Measurements from ENCODE around the gene TDRD9.

The TDRD9 gene

GRCh38 chr14:104003616-104004015 is 75.4 kb downstream of the TDRD9 start:
- DNase-seq (ENCODE audit: low spot score in 2 of 2), result no peak
- no peaks in the 10 kb centered on the region for H3K36me3 Mint-ChIP-seq
- peaks cover 9% of the 10 kb centered on the region for H3K27me3 Mint-ChIP-seq
- H3K27ac Mint-ChIP-seq, result no peak overlapping the region
- ATAC-seq (ENCODE audit: low read depth), result no peak
- peaks cover 2% of the 10 kb centered on the region for H3K4me1 Mint-ChIP-seq
- H3K4me3 Mint-ChIP-seq, result no peak overlapping the region
- no peaks in the 10 kb centered on the region for H3K9me3 Mint-ChIP-seq

- Mint-ChIP-seq H3K36me3 (no peaks in the 10 kb centered on the region), H3K27ac (no peak overlapping the region), H3K27me3 (peaks cover 8% of the 10 kb centered on the region), H3K9me3 (no peaks in the 10 kb centered on the region), H3K4me1 (peaks cover 2% of the 10 kb centered on the region), H3K4me3 (no peak overlapping the region)
- DNase-seq (ENCODE audit: low spot score in 2 of 2) (no peak), ATAC-seq (ENCODE audit: low read depth) (no peak)
Observed at GRCh38 chr14:104004849-104005248, 76.6 kb downstream of the TDRD9 start.

- Mint-ChIP-seq H3K27ac (no peak overlapping the region), H3K4me1 (peaks cover 2% of the 10 kb centered on the region), H3K27me3 (peaks cover 8% of the 10 kb centered on the region), H3K36me3 (no peaks in the 10 kb centered on the region), H3K4me3 (no peak overlapping the region), H3K9me3 (no peaks in the 10 kb centered on the region)
- no peak for DNase-seq (ENCODE audit: low spot score in 2 of 2)
- no peak for ATAC-seq (ENCODE audit: low read depth)
Observed at GRCh38 chr14:104005489-104005888, 77.2 kb downstream of the TDRD9 start.

- Mint-ChIP-seq H3K4me3 (no peak overlapping the region), H3K27ac (no peak overlapping the region), H3K27me3 (peaks cover 6% of the 10 kb centered on the region), H3K9me3 (no peaks in the 10 kb centered on the region), H3K4me1 (peaks cover 2% of the 10 kb centered on the region), H3K36me3 (no peaks in the 10 kb centered on the region)
- DNase-seq (ENCODE audit: low spot score in 2 of 2) (no peak), ATAC-seq (ENCODE audit: low read depth) (no peak)
Observed at GRCh38 chr14:104007121-104007520, 78.9 kb downstream of the TDRD9 start.

- Mint-ChIP-seq H3K4me3 (no peak overlapping the region), H3K9me3 (no peaks in the 10 kb centered on the region), H3K27ac (no peak overlapping the region), H3K4me1 (no peaks in the 10 kb centered on the region), H3K36me3 (no peaks in the 10 kb centered on the region), H3K27me3 (peaks cover 4% of the 10 kb centered on the region)
- ATAC-seq (ENCODE audit: low read depth) (no peak), DNase-seq (ENCODE audit: low spot score in 2 of 2) (no peak)
Observed at GRCh38 chr14:104009297-104009696, 81.0 kb downstream of the TDRD9 start.

GRCh38 chr14:104011824-104012517 is 83.7 kb downstream of the TDRD9 start:
- DNase-seq (ENCODE audit: low spot score in 2 of 2), result no peak
- H3K4me1 Mint-ChIP-seq, result no peaks in the 10 kb centered on the region
- no peak for ATAC-seq (ENCODE audit: low read depth)
- no peaks in the 10 kb centered on the region for H3K27me3 Mint-ChIP-seq
- no peaks in the 10 kb centered on the region for H3K9me3 Mint-ChIP-seq
- H3K4me3 Mint-ChIP-seq, result no peak overlapping the region
- no peaks in the 10 kb centered on the region for H3K36me3 Mint-ChIP-seq
- H3K27ac Mint-ChIP-seq, result no peak overlapping the region

- H3K27me3 Mint-ChIP-seq, result peaks cover 6% of the 10 kb centered on the region
- ATAC-seq (ENCODE audit: low read depth) (no peak), DNase-seq (ENCODE audit: low spot score in 2 of 2) (no peak)
- H3K36me3 Mint-ChIP-seq, result no peaks in the 10 kb centered on the region
- no peak overlapping the region for H3K4me3 Mint-ChIP-seq
- no peak overlapping the region for H3K27ac Mint-ChIP-seq
- H3K4me1 Mint-ChIP-seq, result no peaks in the 10 kb centered on the region
- no peaks in the 10 kb centered on the region for H3K9me3 Mint-ChIP-seq
Observed at GRCh38 chr14:104014764-104015163, 86.5 kb downstream of the TDRD9 start.

GRCh38 chr14:104016873-104017650 is 88.8 kb downstream of the TDRD9 start:
- no peak overlapping the region for H3K4me3 Mint-ChIP-seq
- H3K27me3 Mint-ChIP-seq, result peaks cover 17% of the 10 kb centered on the region
- ATAC-seq (ENCODE audit: low read depth) (no peak), DNase-seq (ENCODE audit: low spot score in 2 of 2) (no peak)
- no peaks in the 10 kb centered on the region for H3K9me3 Mint-ChIP-seq
- H3K4me1 Mint-ChIP-seq, result peaks cover under 1% of the 10 kb centered on the region
- no peaks in the 10 kb centered on the region for H3K36me3 Mint-ChIP-seq
- H3K27ac Mint-ChIP-seq, result no peak overlapping the region

GRCh38 chr14:104019029-104019428 is 90.8 kb downstream of the TDRD9 start:
- no peak overlapping the region for H3K27ac Mint-ChIP-seq
- peaks cover 2% of the 10 kb centered on the region for H3K4me1 Mint-ChIP-seq
- no peak for ATAC-seq (ENCODE audit: low read depth)
- H3K27me3 Mint-ChIP-seq, result peaks cover 17% of the 10 kb centered on the region
- no peaks in the 10 kb centered on the region for H3K36me3 Mint-ChIP-seq
- no peaks in the 10 kb centered on the region for H3K9me3 Mint-ChIP-seq
- H3K4me3 Mint-ChIP-seq, result no peak overlapping the region
- no peak for DNase-seq (ENCODE audit: low spot score in 2 of 2)

GRCh38 chr14:104019806-104020205 is 91.5 kb downstream of the TDRD9 start:
- no peak for DNase-seq (ENCODE audit: low spot score in 2 of 2)
- H3K27me3 Mint-ChIP-seq, result peaks cover 17% of the 10 kb centered on the region
- no peak overlapping the region for H3K27ac Mint-ChIP-seq

GRCh38 chr14:104020471-104020870 is 92.2 kb downstream of the TDRD9 start:
- Mint-ChIP-seq H3K27ac (no peak overlapping the region), H3K9me3 (no peaks in the 10 kb centered on the region), H3K4me1 (peaks cover 2% of the 10 kb centered on the region), H3K4me3 (no peak overlapping the region), H3K27me3 (peaks cover 17% of the 10 kb centered on the region), H3K36me3 (no peaks in the 10 kb centered on the region)
- DNase-seq (ENCODE audit: low spot score in 2 of 2) (no peak), ATAC-seq (ENCODE audit: low read depth) (no peak)

More at GRCh38 chr14:104019806-104020205, 91.5 kb downstream of the TDRD9 start:
- H3K9me3 Mint-ChIP-seq, result no peaks in the 10 kb centered on the region
- peaks cover 2% of the 10 kb centered on the region for H3K4me1 Mint-ChIP-seq
- ATAC-seq (ENCODE audit: low read depth), result no peak
- no peak overlapping the region for H3K4me3 Mint-ChIP-seq
- no peaks in the 10 kb centered on the region for H3K36me3 Mint-ChIP-seq

GRCh38 chr14:104023325-104024055 is 95.2 kb downstream of the TDRD9 start:
- ATAC-seq (ENCODE audit: low read depth) (no peak), DNase-seq (ENCODE audit: low spot score in 2 of 2) (no peak)
- Mint-ChIP-seq H3K4me3 (no peak overlapping the region), H3K4me1 (peaks cover 2% of the 10 kb centered on the region), H3K36me3 (no peaks in the 10 kb centered on the region), H3K9me3 (no peaks in the 10 kb centered on the region), H3K27ac (no peak overlapping the region), H3K27me3 (peaks cover 17% of the 10 kb centered on the region)

- H3K4me1 Mint-ChIP-seq, result peaks cover 2% of the 10 kb centered on the region
- H3K36me3 Mint-ChIP-seq, result no peaks in the 10 kb centered on the region
- no peak overlapping the region for H3K27ac Mint-ChIP-seq
- ATAC-seq (ENCODE audit: low read depth) (no peak), DNase-seq (ENCODE audit: low spot score in 2 of 2) (no peak)
- no peak overlapping the region for H3K4me3 Mint-ChIP-seq
- H3K9me3 Mint-ChIP-seq, result no peaks in the 10 kb centered on the region
- H3K27me3 Mint-ChIP-seq, result peaks cover 4% of the 10 kb centered on the region
Observed at GRCh38 chr14:104025534-104025933, 97.3 kb downstream of the TDRD9 start.

GRCh38 chr14:104026024-104026423 is 97.8 kb downstream of the TDRD9 start:
- Mint-ChIP-seq H3K27ac (no peak overlapping the region), H3K36me3 (no peaks in the 10 kb centered on the region), H3K27me3 (peaks cover 2% of the 10 kb centered on the region), H3K4me3 (no peak overlapping the region), H3K9me3 (no peaks in the 10 kb centered on the region), H3K4me1 (peaks cover 2% of the 10 kb centered on the region)
- ATAC-seq (ENCODE audit: low read depth), result no peak
- DNase-seq (ENCODE audit: low spot score in 2 of 2), result no peak

All from memory B cell (primary cell).